ENCODE measurements around the gene LIX1L. TPM values are rescaled to one million over a fixed set of nuclear protein-coding genes. Genes with fewer than 3 reads are reported as not detected.

Gene LIX1L
- total RNA-seq, 2 experiments from 2014 or later, result 49.5 to 57.5 TPM

- Mint-ChIP-seq H3K9me3 (no peaks in the 10 kb centered on the region), H3K27ac (peak overlapping the region; percentile 98), H3K27me3 (no peaks in the 10 kb centered on the region), H3K4me1 (peaks cover 38% of the 10 kb centered on the region), H3K36me3 (ENCODE audit: low read depth) (peaks cover 28% of the 10 kb centered on the region), H3K4me3 (peak overlapping the region; percentile 90)
- DNase-seq, result peak; percentile 18
- POLR2A ChIA-PET, result interaction anchor here (1.1 kb wide), 1 partner anchor 39 kb away, joined by 3 read pairs; the partner anchor contains the start of gene LIX1L
- CTCF ChIA-PET, result interaction anchor here (0.6 to 2.5 kb wide), 5 partner anchors 18 to 170 kb away, joined by 3 to 7 read pairs (median 3); partner anchors contain the start of gene NUDT17
These were observed 38.6 kb downstream of the LIX1L start for GRCh38 chr1:145918992-145919939.

- Mint-ChIP-seq H3K4me3 (peak within 1 kb of the TSS; percentile 90), H3K9me3 (no peaks in the 10 kb centered on the region), H3K27ac (peak within 1 kb of the TSS; percentile 98), H3K27me3 (no peaks in the 10 kb centered on the region), H3K36me3 (ENCODE audit: low read depth) (peaks cover 27% of the 10 kb centered on the region), H3K4me1 (peaks cover 37% of the 10 kb centered on the region)
- POLR2A ChIA-PET, result interaction anchor here (0.5 to 1.1 kb wide), 2 partner anchors 15 to 39 kb away, joined by 3 to 4 read pairs; partner anchors contain the start of gene LIX1L
- CTCF ChIA-PET, result interaction anchor here (1.0 to 2.5 kb wide), 4 partner anchors 18 to 73 kb away, joined by 3 to 7 read pairs (median 4); partner anchors contain the start of gene NUDT17
- peak; percentile 93 for DNase-seq
These were observed 39.4 kb downstream of the LIX1L start, which contains the start of gene PEX11B for GRCh38 chr1:145918144-145918991. Gene PEX11B, minus strand, starts transcription at chr1:145918717. Its CDS starts 29 bp downstream, at chr1:145918688.

GRCh38 chr1:145917595-145917994 lies 40.2 kb downstream of the LIX1L start:
- peaks cover 21% of the 10 kb centered on the region for H3K36me3 Mint-ChIP-seq (ENCODE audit: low read depth)
- no peaks in the 10 kb centered on the region for H3K9me3 Mint-ChIP-seq

GRCh38 chr1:145916745-145917144 lies 41.1 kb downstream of the LIX1L start:
- H3K36me3 Mint-ChIP-seq (ENCODE audit: low read depth), result peaks cover 22% of the 10 kb centered on the region
- peak overlapping the region; percentile 82 for H3K27ac Mint-ChIP-seq
- CTCF ChIA-PET, result interaction anchor here (1.3 kb wide), 1 partner anchor 11 kb away, joined by 3 read pairs; no protein-coding TSS in a partner anchor

More at GRCh38 chr1:145917595-145917994, 40.2 kb downstream of the LIX1L start:
- Mint-ChIP-seq H3K4me1 (peaks cover 36% of the 10 kb centered on the region), H3K4me3 (peak overlapping the region; percentile 90), H3K27ac (peak overlapping the region; percentile 98), H3K27me3 (no peaks in the 10 kb centered on the region)
- POLR2A ChIA-PET, result no interaction called here
- DNase-seq, result no peak
- CTCF ChIA-PET, result interaction anchor here (2.5 kb wide), 1 partner anchor 72 kb away, joined by 7 read pairs; the partner anchor contains the start of gene NUDT17

GRCh38 chr1:145912128-145912641 lies 45.6 kb downstream of the LIX1L start:
- H3K4me1 Mint-ChIP-seq, result peaks cover 15% of the 10 kb centered on the region
- no peaks in the 10 kb centered on the region for H3K9me3 Mint-ChIP-seq
- H3K4me3 Mint-ChIP-seq, result no peak overlapping the region
- peaks cover 34% of the 10 kb centered on the region for H3K36me3 Mint-ChIP-seq (ENCODE audit: low read depth)
- no peaks in the 10 kb centered on the region for H3K27me3 Mint-ChIP-seq
- DNase-seq, result no peak
- ChIA-PET POLR2A (interaction anchor here (0.7 kb wide), 1 partner anchor 8 kb away, joined by 3 read pairs; no protein-coding TSS in a partner anchor), CTCF (interaction anchor here (1.7 to 1.9 kb wide), 2 partner anchors 21 to 67 kb away, joined by 7 to 12 read pairs; partner anchors contain the start of gene NUDT17)
- H3K27ac Mint-ChIP-seq, result no peak overlapping the region

More at GRCh38 chr1:145916745-145917144, 41.1 kb downstream of the LIX1L start:
- Mint-ChIP-seq H3K4me3 (peak overlapping the region; percentile 90), H3K27me3 (no peaks in the 10 kb centered on the region), H3K9me3 (no peaks in the 10 kb centered on the region), H3K4me1 (peaks cover 36% of the 10 kb centered on the region)
- DNase-seq, result no peak
- POLR2A ChIA-PET, result no interaction called here

DNA sequence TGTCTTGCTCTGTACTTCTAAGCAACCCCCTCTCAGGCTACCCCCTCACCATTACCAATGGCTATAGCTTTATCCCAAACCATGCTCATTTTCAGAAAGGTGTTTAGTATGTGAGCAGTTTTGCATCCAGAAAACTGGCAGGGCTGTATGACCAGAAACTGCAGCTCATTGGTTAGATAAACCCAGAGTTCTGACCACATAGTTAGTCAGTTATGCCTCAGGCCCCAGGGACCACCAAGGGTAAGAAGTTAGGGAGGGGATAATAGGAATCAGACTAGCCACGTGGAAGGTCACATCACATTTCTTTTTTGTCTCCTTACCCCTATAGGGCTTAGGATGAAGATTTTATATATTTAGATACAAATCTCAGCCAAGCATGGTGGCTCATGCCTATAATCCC lies 49.2 kb downstream of the LIX1L start:
- no peak overlapping the region for H3K27ac Mint-ChIP-seq
- DNase-seq, result no peak
- H3K4me1 Mint-ChIP-seq, result peaks cover 6% of the 10 kb centered on the region
- ChIA-PET POLR2A (interaction anchor here (0.6 kb wide), 1 partner anchor 331 kb away, joined by 4 read pairs; no protein-coding TSS in a partner anchor), CTCF (interaction anchor here (0.8 to 2.0 kb wide), 4 partner anchors 13 to 64 kb away, joined by 3 to 16 read pairs (median 3); partner anchors contain the start of gene NUDT17)
- no peak overlapping the region for H3K4me3 Mint-ChIP-seq
- no peaks in the 10 kb centered on the region for H3K27me3 Mint-ChIP-seq
- no peaks in the 10 kb centered on the region for H3K9me3 Mint-ChIP-seq
- peaks cover 18% of the 10 kb centered on the region for H3K36me3 Mint-ChIP-seq (ENCODE audit: low read depth)

DNA sequence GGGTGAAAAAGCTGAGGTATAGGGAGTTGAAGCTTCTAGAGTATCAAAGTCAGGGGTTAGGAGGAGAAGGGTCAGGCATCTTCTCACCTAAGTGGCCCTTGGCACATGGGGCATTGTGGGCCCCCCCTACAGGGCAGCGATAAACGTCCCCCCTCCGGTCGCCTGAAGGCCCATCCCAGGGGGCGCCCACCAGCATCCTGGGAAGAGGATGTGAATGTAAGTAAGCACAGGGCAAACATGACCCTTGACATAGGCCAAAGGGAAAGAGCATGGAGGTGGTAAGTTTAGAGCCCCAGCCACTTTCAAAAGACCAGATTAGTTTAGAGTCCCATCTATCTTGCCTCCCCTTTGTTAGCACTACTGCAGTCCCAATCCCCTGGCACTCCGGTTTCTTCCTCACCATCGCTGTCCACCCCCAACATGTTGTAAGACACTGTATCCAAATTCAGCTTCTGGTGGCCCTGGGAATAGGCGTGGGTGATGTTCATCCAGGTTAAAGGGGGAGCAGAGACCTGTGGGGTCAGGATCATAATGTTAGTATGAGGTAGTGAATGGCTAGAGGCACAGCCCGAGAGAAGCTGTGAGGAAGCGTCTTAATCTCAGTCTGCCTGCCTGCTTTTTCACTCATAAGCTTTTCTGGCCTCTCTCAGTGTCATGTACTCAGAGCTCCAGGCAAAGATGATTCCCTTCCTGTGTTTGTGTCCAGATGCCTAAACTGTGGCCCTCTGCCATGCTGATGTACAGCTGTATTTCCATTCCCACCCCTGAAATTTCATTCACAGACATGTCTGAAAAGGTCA lies 50.7 kb downstream of the LIX1L start:
- Mint-ChIP-seq H3K9me3 (no peaks in the 10 kb centered on the region), H3K4me1 (peaks cover 6% of the 10 kb centered on the region), H3K36me3 (ENCODE audit: low read depth) (peaks cover 18% of the 10 kb centered on the region), H3K27ac (no peak overlapping the region), H3K27me3 (no peaks in the 10 kb centered on the region), H3K4me3 (no peak overlapping the region)
- DNase-seq, result no peak
- ChIA-PET CTCF (interaction anchor here (1.1 kb wide), 1 partner anchor 58 kb away, joined by 3 read pairs; no protein-coding TSS in a partner anchor), POLR2A (no interaction called here)

- DNase-seq, result no peak
- ChIA-PET POLR2A (no interaction called here), CTCF (interaction anchor here (0.7 kb wide), 1 partner anchor 9 kb away, joined by 3 read pairs; no protein-coding TSS in a partner anchor)
- no peaks in the 10 kb centered on the region for H3K27me3 Mint-ChIP-seq
- no peaks in the 10 kb centered on the region for H3K4me1 Mint-ChIP-seq
- no peaks in the 10 kb centered on the region for H3K9me3 Mint-ChIP-seq
- no peak overlapping the region for H3K27ac Mint-ChIP-seq
- no peak overlapping the region for H3K4me3 Mint-ChIP-seq
- no peaks in the 10 kb centered on the region for H3K36me3 Mint-ChIP-seq (ENCODE audit: low read depth)
These were observed 56.4 kb downstream of the LIX1L start for GRCh38 chr1:145901312-145902021.

DNA sequence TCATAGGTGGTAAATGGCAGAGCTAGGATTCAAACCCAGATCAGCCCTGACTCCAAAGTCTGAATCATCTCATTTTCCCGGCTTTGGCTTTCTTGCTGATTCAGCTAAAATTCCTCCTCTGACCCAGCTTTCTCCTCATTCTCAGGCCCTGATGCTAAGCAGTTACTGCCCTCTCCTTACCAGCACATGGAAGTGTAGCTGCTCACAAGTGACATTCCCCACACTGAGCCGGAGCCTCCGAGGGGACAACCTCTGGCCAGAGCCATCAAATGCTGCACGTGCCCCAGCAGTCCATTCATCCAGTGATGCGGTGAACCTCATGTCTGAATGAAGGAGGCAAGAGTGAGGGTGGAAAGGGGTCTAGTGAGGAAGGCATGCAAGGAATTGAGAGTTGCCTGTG lies 59.1 kb downstream of the LIX1L start:
- no peaks in the 10 kb centered on the region for H3K27me3 Mint-ChIP-seq
- POLR2A ChIA-PET, result no interaction called here
- DNase-seq, result no peak
- no peaks in the 10 kb centered on the region for H3K9me3 Mint-ChIP-seq
- H3K4me3 Mint-ChIP-seq, result no peak overlapping the region
- H3K36me3 Mint-ChIP-seq (ENCODE audit: low read depth), result no peaks in the 10 kb centered on the region
- no peaks in the 10 kb centered on the region for H3K4me1 Mint-ChIP-seq
- CTCF ChIA-PET, result interaction anchor here (1.2 to 1.9 kb wide), 3 partner anchors 13 to 109 kb away, joined by 3 to 5 read pairs (median 3); partner anchors contain the start of gene ANKRD35
- H3K27ac Mint-ChIP-seq, result no peak overlapping the region

GRCh38 chr1:145897969-145898368 lies 59.8 kb downstream of the LIX1L start:
- ChIA-PET CTCF (interaction anchor here (1.6 to 1.9 kb wide), 2 partner anchors 79 to 109 kb away, joined by 3 to 5 read pairs; no protein-coding TSS in a partner anchor), POLR2A (no interaction called here)
- Mint-ChIP-seq H3K27me3 (no peaks in the 10 kb centered on the region), H3K36me3 (ENCODE audit: low read depth) (no peaks in the 10 kb centered on the region), H3K9me3 (no peaks in the 10 kb centered on the region), H3K4me3 (no peak overlapping the region), H3K4me1 (no peaks in the 10 kb centered on the region), H3K27ac (no peak overlapping the region)
- DNase-seq, result no peak

GRCh38 chr1:145895471-145895870 lies 62.3 kb downstream of the LIX1L start:
- H3K4me1 Mint-ChIP-seq, result no peaks in the 10 kb centered on the region
- no peak overlapping the region for H3K27ac Mint-ChIP-seq
- DNase-seq, result no peak
- CTCF ChIA-PET, result interaction anchor here (1.0 to 2.3 kb wide), 4 partner anchors 10 to 50 kb away, joined by 3 to 6 read pairs (median 4); partner anchors contain the start of genes ANKRD35 and NUDT17
- H3K9me3 Mint-ChIP-seq, result no peaks in the 10 kb centered on the region
- no peak overlapping the region for H3K4me3 Mint-ChIP-seq
- no peaks in the 10 kb centered on the region for H3K27me3 Mint-ChIP-seq
- POLR2A ChIA-PET, result no interaction called here
- H3K36me3 Mint-ChIP-seq (ENCODE audit: low read depth), result no peaks in the 10 kb centered on the region
